HL-60 (cell line): Measurements from ENCODE around the gene NOTCH3. TPM values are rescaled to one million over a fixed set of nuclear protein-coding genes. Genes with fewer than 3 reads are reported as not detected.

Experiments
- DNase-seq, 2 experiments: peaks; one replicate each; pipeline ENCODE4 v3.0.0-alpha.2; 2010 to 2020; ENCODE audit warnings: low read depth in 1 of 2, low spot score in 1 of 2
- H3K27ac ChIP-seq: fragments of 250-450 bp; sonication (Bioruptor Pico); replicated peaks from 2 replicates; pipeline ENCODE4 v1.5.1; 2020; ENCODE audit warnings: mild to moderate bottlenecking, moderate library complexity
- H3K27me3 ChIP-seq: fragments of 250-450 bp; sonication (Bioruptor Pico); 2 replicates; pipeline ENCODE4 v1.5.1; 2021; ENCODE audit warnings: mild to moderate bottlenecking, moderate library complexity; ENCODE audit not compliant: insufficient read depth, poor library complexity, severe bottlenecking
- H3K4me3 ChIP-seq: replicated peaks from 2 replicates; pipeline ENCODE4 v1.5.1; 2011; ENCODE audit warnings: mild to moderate bottlenecking, control low read depth, low read length; ENCODE audit not compliant: insufficient read depth
- GABPA ChIP-seq: IDR thresholded peaks from 2 replicates; pipeline ENCODE4 v1.6.1; 2012; ENCODE audit warnings: low read depth
- POLR2AphosphoS5 ChIP-seq: IDR thresholded peaks from 2 replicates; pipeline ENCODE4 v1.6.1; 2012; ENCODE audit warnings: low read depth
- REST ChIP-seq: IDR thresholded peaks from 2 replicates; pipeline ENCODE4 v1.6.1; 2012; ENCODE audit warnings: low read depth; ENCODE audit not compliant: insufficient replicate concordance
- SPI1 ChIP-seq: IDR thresholded peaks from 2 replicates; pipeline ENCODE4 v1.6.1; 2012; ENCODE audit warnings: low read depth, mild to moderate bottlenecking, borderline replicate concordance
- microRNA-seq: library from miRNA; unstranded; fragments of <30 nt; microRNA quantifications from one replicate; pipeline ENCODE4, GENCODE V29; 2018
- TF ChIP-seq, protein P1 (sequence below): IDR thresholded peaks from one replicate; pipeline ENCODE4 v1.5.1; 2011; ENCODE audit warnings: low read length, control low read depth, inconsistent platforms; ENCODE audit not compliant: insufficient read depth

NOTCH3 gene

DNA sequence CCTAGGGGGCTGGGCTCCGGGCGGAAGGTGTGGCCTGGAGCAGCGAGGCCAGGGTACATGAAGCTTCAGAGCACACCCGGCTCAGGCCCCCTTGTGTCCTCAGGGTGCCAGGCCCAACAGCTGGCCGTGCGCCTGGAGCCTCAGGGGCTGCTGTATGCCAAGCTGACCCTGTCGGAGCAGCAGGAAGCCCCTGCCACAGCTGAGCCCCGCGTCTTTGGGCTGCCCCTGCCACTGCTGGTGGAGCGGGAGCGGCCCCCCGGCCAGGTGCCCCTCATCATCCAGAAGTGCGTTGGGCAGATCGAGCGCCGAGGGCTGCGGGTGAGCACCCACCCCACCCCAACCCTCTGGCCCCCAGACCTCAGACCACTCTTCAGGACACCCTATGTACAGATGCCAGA is 90.4 kb downstream of the NOTCH3 start:
- no peak for DNase-seq
- TF ChIP-seq, protein P1, sequence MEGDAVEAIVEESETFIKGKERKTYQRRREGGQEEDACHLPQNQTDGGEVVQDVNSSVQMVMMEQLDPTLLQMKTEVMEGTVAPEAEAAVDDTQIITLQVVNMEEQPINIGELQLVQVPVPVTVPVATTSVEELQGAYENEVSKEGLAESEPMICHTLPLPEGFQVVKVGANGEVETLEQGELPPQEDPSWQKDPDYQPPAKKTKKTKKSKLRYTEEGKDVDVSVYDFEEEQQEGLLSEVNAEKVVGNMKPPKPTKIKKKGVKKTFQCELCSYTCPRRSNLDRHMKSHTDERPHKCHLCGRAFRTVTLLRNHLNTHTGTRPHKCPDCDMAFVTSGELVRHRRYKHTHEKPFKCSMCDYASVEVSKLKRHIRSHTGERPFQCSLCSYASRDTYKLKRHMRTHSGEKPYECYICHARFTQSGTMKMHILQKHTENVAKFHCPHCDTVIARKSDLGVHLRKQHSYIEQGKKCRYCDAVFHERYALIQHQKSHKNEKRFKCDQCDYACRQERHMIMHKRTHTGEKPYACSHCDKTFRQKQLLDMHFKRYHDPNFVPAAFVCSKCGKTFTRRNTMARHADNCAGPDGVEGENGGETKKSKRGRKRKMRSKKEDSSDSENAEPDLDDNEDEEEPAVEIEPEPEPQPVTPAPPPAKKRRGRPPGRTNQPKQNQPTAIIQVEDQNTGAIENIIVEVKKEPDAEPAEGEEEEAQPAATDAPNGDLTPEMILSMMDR = no peak
- TF ChIP-seq GABPA = no peak
- TF ChIP-seq POLR2AphosphoS5 = no peak
- TF ChIP-seq SPI1 = no peak
- no peak for TF ChIP-seq REST
- no peak overlapping the region for H3K4me3 ChIP-seq

DNA sequence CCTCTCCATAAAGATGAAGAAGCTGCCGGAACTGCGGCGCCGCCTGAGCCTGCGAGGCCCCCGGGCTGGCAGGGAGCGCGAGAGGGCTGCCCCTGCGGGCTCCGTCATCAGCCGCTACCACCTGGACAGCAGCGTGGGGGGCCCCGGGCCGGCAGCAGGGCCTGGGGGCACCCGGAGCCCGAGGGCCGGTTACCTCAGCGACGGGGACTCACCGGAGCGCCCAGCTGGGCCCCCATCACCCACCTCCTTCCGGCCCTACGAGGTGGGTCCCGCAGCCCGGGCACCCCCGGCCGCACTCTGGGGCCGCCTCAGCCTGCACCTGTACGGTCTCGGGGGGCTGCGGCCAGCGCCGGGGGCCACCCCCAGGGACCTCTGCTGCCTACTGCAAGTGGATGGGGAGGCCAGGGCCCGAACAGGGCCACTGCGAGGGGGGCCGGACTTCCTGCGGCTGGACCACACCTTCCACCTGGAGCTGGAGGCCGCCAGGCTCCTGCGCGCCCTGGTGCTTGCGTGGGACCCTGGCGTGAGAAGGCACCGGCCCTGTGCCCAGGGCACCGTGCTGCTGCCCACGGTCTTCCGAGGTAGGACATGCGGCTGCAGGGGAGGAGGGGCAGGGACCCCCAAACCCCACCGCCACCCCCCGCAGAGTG is 90.9 kb downstream of the NOTCH3 start:
- Histone ChIP-seq H3K27ac (no peak overlapping the region), H3K27me3 (peaks cover 31% of the 10 kb centered on the region), H3K4me3 (no peak overlapping the region)
- TF ChIP-seq REST (no peak), POLR2AphosphoS5 (no peak), GABPA (no peak), SPI1 (no peak)
- TF ChIP-seq, protein P1 = no peak
- no peak for DNase-seq

More for the DNA sequence above, 90.4 kb downstream of the NOTCH3 start:
- H3K27me3 ChIP-seq = peaks cover 31% of the 10 kb centered on the region
- no peak overlapping the region for H3K27ac ChIP-seq

Small RNAs within 50 kb of the gene (microRNA-seq; reads per million reads assigned to microRNA genes)
- gene MIR6795 = not detected
